ENCODE results near the gene SNAP29. TPM values are rescaled to one million over a fixed set of nuclear protein-coding genes. Genes with fewer than 3 reads are reported as not detected.
A peak's percentile ranks its signal among the peaks of the same experiment; 100 is the strongest.

SNAP29 gene
- total and polyA plus RNA-seq, 9 of the 15 experiments (the other 6 are each of a cell fraction or from before 2014, with no cell fraction given), result 19.5 to 250 (median 75.9) TPM

DNA sequence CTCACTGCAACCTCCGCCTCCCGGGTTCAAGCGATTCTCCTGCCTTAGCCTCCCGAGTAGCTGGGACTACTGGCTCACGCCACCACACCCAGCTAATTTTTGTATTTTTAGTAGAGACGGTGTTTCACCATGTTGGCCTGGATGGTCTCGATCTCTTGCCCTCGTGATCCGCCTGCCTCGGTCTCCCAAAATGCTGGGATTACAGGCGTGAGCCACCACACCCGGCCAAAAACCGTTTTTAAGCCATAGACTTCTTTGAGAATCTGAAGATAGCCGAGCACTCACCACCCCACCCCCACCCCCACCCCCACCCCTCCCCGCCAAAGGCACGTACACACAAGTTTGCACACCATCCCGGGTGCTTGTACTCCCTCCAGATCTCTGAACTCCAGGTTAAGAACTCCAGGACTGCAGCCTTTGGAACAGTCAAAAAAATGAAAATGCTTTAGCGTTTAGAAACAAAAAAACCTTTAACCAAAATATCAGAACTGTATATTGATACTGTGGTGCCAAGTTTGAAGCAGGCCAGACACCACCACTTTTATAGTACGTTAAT, 59.9 kb downstream of the SNAP29 start (continued):
- TF ChIP-seq ZBTB33 (CRISPR knock-in tag; IDR thresholded peaks at IDR 0.05), result no peak
- no peak for TF ChIP-seq GTF2F1 (IDR thresholded peaks at IDR 0.05; ENCODE audit: low read depth, low read length)
- TF ChIP-seq SMC3 (conservative IDR thresholded peaks at IDR 0.05; ENCODE audit: insufficient read depth, low read depth, low read length), result 0 out of 2 replicates have a peak, but pooled peaks have one; percentile 8
- 0 out of 2 replicates have a peak, but pooled peaks have one; percentile 61 for TF ChIP-seq ZC3H11A (IDR thresholded peaks at IDR 0.05; ENCODE audit: low read depth, low read length)

DNA sequence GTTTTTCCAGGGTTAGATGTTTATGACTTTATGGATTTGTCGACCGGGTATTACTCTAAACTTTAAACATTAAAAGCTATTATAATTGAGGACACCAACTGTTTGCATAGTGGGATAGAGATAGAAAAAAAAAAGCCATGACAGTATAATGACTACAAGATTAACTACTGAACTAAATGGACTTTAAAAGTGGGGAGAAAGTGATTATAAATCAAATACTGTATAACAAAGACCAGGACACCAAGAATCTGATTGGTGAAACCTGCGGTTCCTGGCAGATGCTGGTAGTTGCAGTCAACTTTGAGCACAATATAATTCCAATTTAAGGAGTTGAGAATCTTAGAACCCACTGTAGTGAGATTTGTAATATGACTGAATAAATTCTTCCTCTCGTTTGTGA, 60.9 kb downstream of the SNAP29 start:
- H3K36me3 ChIP-seq (ENCODE audit: control insufficient read depth, insufficient read depth, low read length), result peaks cover 52% of the 10 kb centered on the region
- H3K9ac ChIP-seq (ENCODE audit: insufficient read depth in 1 of 2, low read depth in 2 of 2, low read length in 2 of 2), result peak overlapping the region; percentile 77 to 92; a peak in 3 of 4 replicates
- intact Hi-C loops (cut with micrococcal nuclease) (loop anchor here (2.0 to 10.0 kb wide), 3 partner anchors 23 to 948 kb away; partner anchors contain the start of genes MAPK1 and MED15), in situ Hi-C loops (cut with MboI) (no loop called here)
- peak in 1 of 4 experiments; percentile 22 for DNase-seq (ENCODE audit: extremely low read depth in 1 of 4, low spot score in 3 of 4)
- no peaks in the 10 kb centered on the region for H3K27me3 ChIP-seq (ENCODE audit: control insufficient read depth in 2 of 2, insufficient read depth in 2 of 2, low read length in 2 of 2)
- 1% methylated on average over 4 of the region's 4 CpGs for WGBS (ENCODE audit: insufficient coverage, low coverage, missing lambda C conversion rate)
- ChIA-PET POLR2A (interaction anchor here (0.5 to 64.4 kb wide), 15 partner anchors 2 to 677 kb away, joined by 3 to 1556 read pairs (median 6); partner anchors contain the start of genes AIFM3, CRKL, LZTR1 and PI4KA), CTCF (ENCODE audit: low intra/inter-chr PET ratio) (no interaction called here)
- no peaks in the 10 kb centered on the region for H3K9me3 ChIP-seq (replicated peaks; ENCODE audit: control insufficient read depth, insufficient read depth, low read depth, low read length)
- H3K4me2 ChIP-seq (ENCODE audit: insufficient read depth, low read length), result peak overlapping the region; percentile 91
- H2AFZ ChIP-seq (ENCODE audit: low read depth, low read length), result no peak overlapping the region
- peaks cover 85% of the 10 kb centered on the region for H3K79me2 ChIP-seq (ENCODE audit: control insufficient read depth, insufficient read depth, low read length)
- ATAC-seq, result no peak
- H3K4me3 ChIP-seq, result peak overlapping the region; percentile 67
- no peak for FAIRE-seq
- H3K9me1 ChIP-seq (ENCODE audit: control insufficient read depth, insufficient read depth, low read length), result no peaks in the 10 kb centered on the region
- BruUV-seq (replicated peaks), result TSS peak; percentile 41
- peaks cover 36 to 54% of the 10 kb centered on the region in 2 experiments for H3K4me1 ChIP-seq (replicated peaks in 1 of 2; ENCODE audit: control insufficient read depth in 2 of 2, insufficient read depth in 2 of 2, low read length in 2 of 2)
- H4K20me1 ChIP-seq (replicated peaks; ENCODE audit: control insufficient read depth, insufficient read depth, low read length), result peaks cover 66% of the 10 kb centered on the region
- H3K27ac ChIP-seq (ENCODE audit: extremely low read depth, low read depth, low read length), result peak overlapping the region; percentile 3; the same call in 2 of the 3 replicates
- TF ChIP-seq RAD21 (CRISPR knock-in tag; conservative IDR thresholded peaks at IDR 0.05 in 1 of 2, IDR thresholded peaks at IDR 0.05 in 1 of 2), result no peak
- no peak for TF ChIP-seq HMG20B (CRISPR knock-in tag; IDR thresholded peaks at IDR 0.05)
- no peak for TF ChIP-seq BACH1 (tag; IDR thresholded peaks at IDR 0.05)
- no peak for TF ChIP-seq KLF16 (IDR thresholded peaks at IDR 0.05)
- no peak for TF ChIP-seq MCM7 (IDR thresholded peaks at IDR 0.05)
- no peak for TF ChIP-seq GATAD2B (IDR thresholded peaks at IDR 0.05; ENCODE audit: borderline replicate concordance)
- TF ChIP-seq EWSR1 (IDR thresholded peaks at IDR 0.05; ENCODE audit: borderline replicate concordance, low read depth, partially characterized antibody), result no peak
- no peak for TF ChIP-seq ZNF583 (CRISPR knock-in tag; IDR thresholded peaks at IDR 0.05)
- TF ChIP-seq YBX1 (IDR thresholded peaks at IDR 0.05), result no peak
- no peak for TF ChIP-seq ARID3A (IDR thresholded peaks at IDR 0.05; ENCODE audit: borderline replicate concordance, low read depth, low read length)
- TF ChIP-seq POLR3G (IDR thresholded peaks at IDR 0.05; ENCODE audit: extremely low read depth, insufficient read length, insufficient replicate concordance), result no peak
- no peak for TF ChIP-seq DEAF1 (CRISPR knock-in tag; IDR thresholded peaks at IDR 0.05)
- TF ChIP-seq DNMT1 (IDR thresholded peaks at IDR 0.05), result no peak
